ENCODE results near the gene STK33. TPM values are rescaled to one million over a fixed set of nuclear protein-coding genes. Genes with fewer than 3 reads are reported as not detected.

The STK33 gene
- total RNA-seq, 1 donor from 2014 or later, result 17.9 TPM

DNA sequence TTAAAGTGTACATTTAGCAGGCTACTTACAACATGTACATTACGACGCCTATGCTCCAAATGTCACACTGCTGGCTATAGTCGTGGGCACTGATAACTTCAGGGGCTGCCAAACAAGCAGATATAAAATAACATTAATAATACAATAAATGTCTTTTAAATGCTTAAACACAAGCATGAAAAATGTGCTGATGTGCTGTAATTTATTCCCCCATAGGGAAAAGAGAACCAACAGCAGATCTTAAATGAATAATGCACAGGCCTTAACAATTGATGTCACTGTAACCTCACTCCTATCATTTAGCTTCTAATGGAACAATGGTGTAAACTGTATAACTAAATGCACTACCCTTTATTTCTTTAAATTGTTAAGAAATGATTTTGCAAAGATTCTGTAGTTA, 153.4 kb downstream of the STK33 start:
- H3K4me1 Mint-ChIP-seq (ENCODE audit: unreplicated experiment), result peaks cover 3% of the 10 kb centered on the region
- H3K4me3 Mint-ChIP-seq (ENCODE audit: unreplicated experiment), result no peak overlapping the region
- no peaks in the 10 kb centered on the region for H3K9me3 Mint-ChIP-seq (ENCODE audit: unreplicated experiment)
- no peak overlapping the region for H3K27ac Mint-ChIP-seq (ENCODE audit: unreplicated experiment)
- H3K27me3 Mint-ChIP-seq (ENCODE audit: unreplicated experiment), result no peaks in the 10 kb centered on the region
- no peak for TF ChIP-seq CTCF (IDR thresholded peaks at IDR 0.05; ENCODE audit: unreplicated experiment)
- DNase-seq (ENCODE audit: low spot score), result no peak
- no peaks in the 10 kb centered on the region for H3K36me3 Mint-ChIP-seq (ENCODE audit: low read depth, unreplicated experiment)

- Mint-ChIP-seq H3K4me3 (ENCODE audit: unreplicated experiment) (no peak overlapping the region), H3K9me3 (ENCODE audit: unreplicated experiment) (no peaks in the 10 kb centered on the region), H3K27me3 (ENCODE audit: unreplicated experiment) (peaks cover 1% of the 10 kb centered on the region), H3K27ac (ENCODE audit: unreplicated experiment) (no peak overlapping the region), H3K36me3 (ENCODE audit: low read depth, unreplicated experiment) (peaks cover 11% of the 10 kb centered on the region), H3K4me1 (ENCODE audit: unreplicated experiment) (no peaks in the 10 kb centered on the region)
- no peak for TF ChIP-seq CTCF (IDR thresholded peaks at IDR 0.05; ENCODE audit: unreplicated experiment)
- no peak for DNase-seq (ENCODE audit: low spot score)
Measured at GRCh38 chr11:8429483-8429882, 164.5 kb downstream of the STK33 start.

GRCh38 chr11:8426076-8426475, 168.0 kb downstream of the STK33 start:
- Mint-ChIP-seq H3K4me1 (ENCODE audit: unreplicated experiment) (peaks cover 4% of the 10 kb centered on the region), H3K4me3 (ENCODE audit: unreplicated experiment) (no peak overlapping the region), H3K27ac (ENCODE audit: unreplicated experiment) (no peak overlapping the region), H3K36me3 (ENCODE audit: low read depth, unreplicated experiment) (peaks cover 11% of the 10 kb centered on the region), H3K9me3 (ENCODE audit: unreplicated experiment) (no peaks in the 10 kb centered on the region), H3K27me3 (ENCODE audit: unreplicated experiment) (peaks cover 1% of the 10 kb centered on the region)
- DNase-seq (ENCODE audit: low spot score), result no peak
- TF ChIP-seq CTCF (IDR thresholded peaks at IDR 0.05; ENCODE audit: unreplicated experiment), result no peak

DNA sequence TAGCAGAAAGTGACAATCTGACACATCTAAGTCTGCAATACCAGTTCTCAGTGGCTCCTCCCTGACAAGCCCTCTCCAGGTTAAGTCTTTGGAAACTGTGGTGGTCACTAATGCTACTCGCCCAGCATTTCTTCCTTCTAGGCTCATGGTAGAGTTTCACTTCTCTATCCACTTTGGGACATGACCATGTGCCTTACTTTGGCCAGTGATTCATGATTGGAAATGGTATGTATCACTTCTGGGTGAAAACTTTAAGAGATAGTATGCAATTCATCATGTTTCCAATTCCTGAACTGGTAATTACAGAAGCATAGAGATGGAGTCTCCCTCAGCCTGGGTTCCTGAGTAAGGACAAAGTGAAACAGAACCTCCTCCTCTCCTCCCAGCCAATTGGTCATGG, 178.8 kb downstream of the STK33 start:
- Mint-ChIP-seq H3K9me3 (ENCODE audit: unreplicated experiment) (no peaks in the 10 kb centered on the region), H3K36me3 (ENCODE audit: low read depth, unreplicated experiment) (no peaks in the 10 kb centered on the region), H3K4me1 (ENCODE audit: unreplicated experiment) (no peaks in the 10 kb centered on the region), H3K4me3 (ENCODE audit: unreplicated experiment) (no peak overlapping the region), H3K27ac (ENCODE audit: unreplicated experiment) (no peak overlapping the region), H3K27me3 (ENCODE audit: unreplicated experiment) (no peaks in the 10 kb centered on the region)
- no peak for DNase-seq (ENCODE audit: low spot score)
- no peak for TF ChIP-seq CTCF (IDR thresholded peaks at IDR 0.05; ENCODE audit: unreplicated experiment)

DNA sequence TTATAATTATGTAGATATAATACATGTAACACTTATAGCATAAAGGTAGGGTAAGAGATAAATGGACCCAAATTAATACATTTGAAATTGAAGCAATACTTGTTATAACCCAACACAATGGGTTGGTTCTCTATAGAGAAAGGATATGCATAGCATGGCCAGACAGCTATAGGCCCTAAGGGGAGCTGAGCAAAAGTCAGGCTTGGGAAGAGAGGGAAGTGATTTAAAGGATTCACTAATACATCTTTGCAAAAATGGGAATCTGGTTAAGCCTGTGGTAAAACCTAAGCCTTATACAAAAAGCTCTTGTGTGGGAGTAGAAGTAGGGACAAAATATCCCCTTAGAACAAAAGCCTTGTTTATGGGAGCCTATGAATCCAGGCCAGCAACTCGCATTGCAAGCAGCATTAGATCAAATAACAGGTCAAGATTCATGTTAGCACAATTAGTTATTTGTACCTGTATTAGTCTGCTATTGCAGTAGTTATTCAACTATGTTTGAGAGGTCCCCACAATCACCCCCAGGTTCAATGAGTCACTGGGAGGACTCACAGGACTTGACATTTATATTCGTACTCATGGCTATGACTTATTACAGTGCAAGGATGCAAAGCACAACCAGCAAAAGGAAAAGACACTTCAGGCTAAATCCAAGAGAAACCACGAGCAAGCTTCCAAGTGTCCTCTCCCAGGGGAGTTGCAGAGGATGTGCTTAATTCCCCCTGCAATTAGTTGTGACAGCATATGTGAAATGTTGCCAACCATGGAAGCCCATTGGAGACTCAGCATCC, 185.7 kb downstream of the STK33 start:
- no peak for DNase-seq (ENCODE audit: low spot score)
- Mint-ChIP-seq H3K27ac (ENCODE audit: unreplicated experiment) (no peak overlapping the region), H3K36me3 (ENCODE audit: low read depth, unreplicated experiment) (no peaks in the 10 kb centered on the region), H3K9me3 (ENCODE audit: unreplicated experiment) (no peaks in the 10 kb centered on the region), H3K27me3 (ENCODE audit: unreplicated experiment) (no peaks in the 10 kb centered on the region), H3K4me3 (ENCODE audit: unreplicated experiment) (no peak overlapping the region), H3K4me1 (ENCODE audit: unreplicated experiment) (no peaks in the 10 kb centered on the region)
- no peak for TF ChIP-seq CTCF (IDR thresholded peaks at IDR 0.05; ENCODE audit: unreplicated experiment)

Data from endothelial cell (in vitro differentiated cells).